ENCODE measurements around the gene MIOX. TPM values are rescaled to one million over a fixed set of nuclear protein-coding genes. Genes with fewer than 3 reads are reported as not detected.

Gene MIOX
- total and polyA plus RNA-seq, 2 of the 13 experiments (the other 11 are each of a cell fraction or from before 2014, with no cell fraction given): 1.5 to 2.9 TPM

DNA sequence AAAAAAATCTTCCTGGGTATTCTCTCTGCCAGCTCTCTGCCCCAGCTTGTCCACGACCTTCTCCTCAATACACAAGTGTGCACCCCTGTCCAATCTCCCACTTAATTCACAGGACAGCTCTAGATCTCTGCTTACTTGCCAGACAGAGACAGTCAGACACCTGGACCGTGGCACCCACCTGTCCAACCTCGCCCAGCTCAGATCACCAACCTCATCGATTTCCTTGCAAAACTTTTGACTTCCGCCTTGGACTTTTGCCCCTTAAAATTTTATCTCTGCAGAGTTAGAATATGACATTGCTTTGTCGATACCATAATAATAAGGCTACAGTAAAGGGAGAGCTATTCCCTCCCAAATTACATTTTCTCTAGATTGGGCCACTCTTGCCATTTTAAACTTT lies 10.4 kb downstream of the MIOX start:
- Histone ChIP-seq H3K4me3 (replicated peaks in 1 of 3; ENCODE audit: insufficient read depth in 1 of 3, low read depth in 2 of 3, low read length in 3 of 3) (no peak overlapping the region), H3K9ac (ENCODE audit: insufficient read depth, low read depth, low read length) (no peak overlapping the region), H3K79me2 (ENCODE audit: insufficient read depth, low read length) (no peaks in the 10 kb centered on the region), H3K27ac (ENCODE audit: extremely low read length, insufficient read depth, low read length) (no peak overlapping the region), H3K4me2 (ENCODE audit: low read depth, low read length) (no peak overlapping the region), H3K9me3 (ENCODE audit: low read length) (no peaks in the 10 kb centered on the region), H3K27me3 (ENCODE audit: control insufficient read depth in 1 of 2, insufficient read depth in 2 of 2, low read length in 2 of 2) (no peaks in the 10 kb centered on the region), H2AFZ (ENCODE audit: low read length) (no peak overlapping the region), H3K4me1 (ENCODE audit: insufficient read depth, low read length) (peaks cover 32% of the 10 kb centered on the region), H4K20me1 (ENCODE audit: insufficient read depth, low read length) (no peaks in the 10 kb centered on the region), H3K36me3 (replicated peaks in 1 of 2; ENCODE audit: control insufficient read depth in 1 of 2, insufficient read depth in 2 of 2, low read length in 2 of 2) (no peaks in the 10 kb centered on the region)
- no peak for FAIRE-seq
- POLR2A ChIA-PET: interaction anchor here (0.9 to 3.3 kb wide), 3 partner anchors 11 to 32 kb away, joined by 3 to 15 read pairs (median 12); partner anchors contain the start of genes LMF2, NCAPH2, SCO2 and TYMP
- no TSS peak for BruUV-seq (replicated peaks)
- 50% methylated on average over 6 of the region's 6 CpGs for WGBS (ENCODE audit: low lambda C conversion rate)
- intact Hi-C loops (cut with micrococcal nuclease; ENCODE audit: unreplicated experiment) (loop anchor here (5.0 kb wide), 1 partner anchor 255 kb away; no protein-coding TSS in a partner anchor), in situ Hi-C loops (cut with HindIII; ENCODE audit: extremely low pct_ligation_motif_present, low pct_unique_long_range_greater_than_20kb) (no loop called here)
- no peak for DNase-seq (ENCODE audit: low spot score)
- no peak for ATAC-seq
- CTCF ChIA-PET (ENCODE audit: low intra/inter-chr PET ratio, low total read pairs): interaction anchor here (1.1 kb wide), 1 partner anchor 246 kb away, joined by 3 read pairs; the partner anchor contains the start of gene HDAC10
- no peak for TF ChIP-seq ATF7-NPFF (CRISPR knock-in tag; IDR thresholded peaks at IDR 0.05; ENCODE audit: low read depth)
- no peak for TF ChIP-seq ZZZ3 (CRISPR knock-in tag; IDR thresholded peaks at IDR 0.05; ENCODE audit: borderline replicate concordance)
- TF ChIP-seq, protein P1, sequence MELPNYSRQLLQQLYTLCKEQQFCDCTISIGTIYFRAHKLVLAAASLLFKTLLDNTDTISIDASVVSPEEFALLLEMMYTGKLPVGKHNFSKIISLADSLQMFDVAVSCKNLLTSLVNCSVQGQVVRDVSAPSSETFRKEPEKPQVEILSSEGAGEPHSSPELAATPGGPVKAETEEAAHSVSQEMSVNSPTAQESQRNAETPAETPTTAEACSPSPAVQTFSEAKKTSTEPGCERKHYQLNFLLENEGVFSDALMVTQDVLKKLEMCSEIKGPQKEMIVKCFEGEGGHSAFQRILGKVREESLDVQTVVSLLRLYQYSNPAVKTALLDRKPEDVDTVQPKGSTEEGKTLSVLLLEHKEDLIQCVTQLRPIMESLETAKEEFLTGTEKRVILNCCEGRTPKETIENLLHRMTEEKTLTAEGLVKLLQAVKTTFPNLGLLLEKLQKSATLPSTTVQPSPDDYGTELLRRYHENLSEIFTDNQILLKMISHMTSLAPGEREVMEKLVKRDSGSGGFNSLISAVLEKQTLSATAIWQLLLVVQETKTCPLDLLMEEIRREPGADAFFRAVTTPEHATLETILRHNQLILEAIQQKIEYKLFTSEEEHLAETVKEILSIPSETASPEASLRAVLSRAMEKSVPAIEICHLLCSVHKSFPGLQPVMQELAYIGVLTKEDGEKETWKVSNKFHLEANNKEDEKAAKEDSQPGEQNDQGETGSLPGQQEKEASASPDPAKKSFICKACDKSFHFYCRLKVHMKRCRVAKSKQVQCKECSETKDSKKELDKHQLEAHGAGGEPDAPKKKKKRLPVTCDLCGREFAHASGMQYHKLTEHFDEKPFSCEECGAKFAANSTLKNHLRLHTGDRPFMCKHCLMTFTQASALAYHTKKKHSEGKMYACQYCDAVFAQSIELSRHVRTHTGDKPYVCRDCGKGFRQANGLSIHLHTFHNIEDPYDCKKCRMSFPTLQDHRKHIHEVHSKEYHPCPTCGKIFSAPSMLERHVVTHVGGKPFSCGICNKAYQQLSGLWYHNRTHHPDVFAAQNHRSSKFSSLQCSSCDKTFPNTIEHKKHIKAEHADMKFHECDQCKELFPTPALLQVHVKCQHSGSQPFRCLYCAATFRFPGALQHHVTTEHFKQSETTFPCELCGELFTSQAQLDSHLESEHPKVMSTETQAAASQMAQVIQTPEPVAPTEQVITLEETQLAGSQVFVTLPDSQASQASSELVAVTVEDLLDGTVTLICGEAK (IDR thresholded peaks at IDR 0.05): no peak
- TF ChIP-seq, protein P1 (CRISPR knock-in tag; IDR thresholded peaks at IDR 0.05): no peak
- TF ChIP-seq, protein P2, sequence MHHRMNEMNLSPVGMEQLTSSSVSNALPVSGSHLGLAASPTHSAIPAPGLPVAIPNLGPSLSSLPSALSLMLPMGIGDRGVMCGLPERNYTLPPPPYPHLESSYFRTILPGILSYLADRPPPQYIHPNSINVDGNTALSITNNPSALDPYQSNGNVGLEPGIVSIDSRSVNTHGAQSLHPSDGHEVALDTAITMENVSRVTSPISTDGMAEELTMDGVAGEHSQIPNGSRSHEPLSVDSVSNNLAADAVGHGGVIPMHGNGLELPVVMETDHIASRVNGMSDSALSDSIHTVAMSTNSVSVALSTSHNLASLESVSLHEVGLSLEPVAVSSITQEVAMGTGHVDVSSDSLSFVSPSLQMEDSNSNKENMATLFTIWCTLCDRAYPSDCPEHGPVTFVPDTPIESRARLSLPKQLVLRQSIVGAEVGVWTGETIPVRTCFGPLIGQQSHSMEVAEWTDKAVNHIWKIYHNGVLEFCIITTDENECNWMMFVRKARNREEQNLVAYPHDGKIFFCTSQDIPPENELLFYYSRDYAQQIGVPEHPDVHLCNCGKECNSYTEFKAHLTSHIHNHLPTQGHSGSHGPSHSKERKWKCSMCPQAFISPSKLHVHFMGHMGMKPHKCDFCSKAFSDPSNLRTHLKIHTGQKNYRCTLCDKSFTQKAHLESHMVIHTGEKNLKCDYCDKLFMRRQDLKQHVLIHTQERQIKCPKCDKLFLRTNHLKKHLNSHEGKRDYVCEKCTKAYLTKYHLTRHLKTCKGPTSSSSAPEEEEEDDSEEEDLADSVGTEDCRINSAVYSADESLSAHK (CRISPR knock-in tag; IDR thresholded peaks at IDR 0.05; ENCODE audit: borderline replicate concordance): no peak
- no peak for TF ChIP-seq GATAD2A (CRISPR knock-in tag; IDR thresholded peaks at IDR 0.05)
- no peak for TF ChIP-seq NR3C1 (CRISPR knock-in tag; IDR thresholded peaks at IDR 0.05)
- TF ChIP-seq HHEX (CRISPR knock-in tag; IDR thresholded peaks at IDR 0.05): no peak
- TF ChIP-seq, protein P3, sequence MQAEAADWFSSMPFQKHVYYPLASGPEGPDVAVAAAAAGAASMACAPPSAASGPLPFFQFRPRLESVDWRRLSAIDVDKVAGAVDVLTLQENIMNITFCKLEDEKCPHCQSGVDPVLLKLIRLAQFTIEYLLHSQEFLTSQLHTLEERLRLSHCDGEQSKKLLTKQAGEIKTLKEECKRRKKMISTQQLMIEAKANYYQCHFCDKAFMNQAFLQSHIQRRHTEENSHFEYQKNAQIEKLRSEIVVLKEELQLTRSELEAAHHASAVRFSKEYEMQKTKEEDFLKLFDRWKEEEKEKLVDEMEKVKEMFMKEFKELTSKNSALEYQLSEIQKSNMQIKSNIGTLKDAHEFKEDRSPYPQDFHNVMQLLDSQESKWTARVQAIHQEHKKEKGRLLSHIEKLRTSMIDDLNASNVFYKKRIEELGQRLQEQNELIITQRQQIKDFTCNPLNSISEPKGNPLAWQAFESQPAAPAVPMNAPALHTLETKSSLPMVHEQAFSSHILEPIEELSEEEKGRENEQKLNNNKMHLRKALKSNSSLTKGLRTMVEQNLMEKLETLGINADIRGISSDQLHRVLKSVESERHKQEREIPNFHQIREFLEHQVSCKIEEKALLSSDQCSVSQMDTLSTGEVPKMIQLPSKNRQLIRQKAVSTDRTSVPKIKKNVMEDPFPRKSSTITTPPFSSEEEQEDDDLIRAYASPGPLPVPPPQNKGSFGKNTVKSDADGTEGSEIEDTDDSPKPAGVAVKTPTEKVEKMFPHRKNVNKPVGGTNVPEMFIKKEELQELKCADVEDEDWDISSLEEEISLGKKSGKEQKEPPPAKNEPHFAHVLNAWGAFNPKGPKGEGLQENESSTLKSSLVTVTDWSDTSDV (CRISPR knock-in tag; IDR thresholded peaks at IDR 0.05): no peak
